RPMI8226 (cell line): Measurements from ENCODE around the gene MAP1LC3B2.

Source experiments
- DNase-seq: peaks from one replicate; pipeline ENCODE4 v3.0.0-alpha.2; 2015

MAP1LC3B2 gene

DNA sequence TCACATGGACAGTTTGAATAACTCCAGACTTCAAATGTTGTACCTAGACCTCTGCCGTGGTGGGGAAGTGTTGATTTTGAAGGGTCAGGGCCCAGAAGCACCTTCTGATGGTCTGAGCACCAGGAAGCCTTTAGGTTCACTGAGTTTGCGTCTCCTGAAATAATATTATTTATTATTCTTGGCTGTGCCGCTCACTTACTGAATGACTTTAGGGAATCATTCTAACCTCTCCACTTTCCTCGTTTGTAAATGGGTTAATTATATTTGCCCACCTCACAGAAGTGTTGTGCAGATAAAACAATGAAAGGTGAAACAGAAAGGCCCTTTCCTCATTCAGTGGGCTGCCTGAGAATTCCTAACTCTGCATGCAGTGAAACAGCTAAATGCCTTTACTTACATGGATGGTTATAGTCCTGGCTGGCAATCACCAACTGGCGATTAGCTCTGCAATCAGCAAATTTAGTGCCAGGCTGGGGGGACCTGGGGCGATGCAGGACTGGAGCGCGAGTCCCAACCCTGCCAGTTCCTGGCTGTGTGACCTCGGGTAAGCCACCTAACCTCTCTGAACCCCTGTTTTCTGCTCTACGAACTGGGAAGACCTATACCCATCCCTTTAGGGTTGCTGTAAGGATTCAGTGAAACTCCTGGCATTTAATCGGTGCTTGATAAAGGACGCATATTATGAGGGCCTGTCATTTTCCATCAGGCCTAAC lies 57.5 kb downstream of the MAP1LC3B2 start:
- DNase-seq, result no peak

DNA sequence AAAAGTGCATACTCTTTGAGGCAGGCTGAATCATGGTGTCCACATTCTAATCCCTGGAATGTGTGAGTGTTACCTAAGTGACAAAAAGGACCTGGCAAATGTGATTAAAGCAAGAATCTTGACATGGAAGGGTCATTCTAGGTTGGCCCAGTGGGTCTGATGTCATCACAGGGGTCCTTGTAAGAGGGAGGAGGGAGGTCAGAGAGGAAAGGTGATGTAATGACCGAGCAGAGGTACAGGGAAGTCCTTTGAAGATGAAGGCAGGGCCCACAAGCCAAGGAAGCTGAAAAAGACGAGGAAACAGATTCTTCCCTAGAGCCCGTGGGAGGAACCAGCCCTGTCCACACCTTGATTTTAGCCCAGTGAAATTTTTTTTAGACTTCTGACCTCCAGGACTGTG lies 60.1 kb downstream of the MAP1LC3B2 start:
- no peak for DNase-seq

DNA sequence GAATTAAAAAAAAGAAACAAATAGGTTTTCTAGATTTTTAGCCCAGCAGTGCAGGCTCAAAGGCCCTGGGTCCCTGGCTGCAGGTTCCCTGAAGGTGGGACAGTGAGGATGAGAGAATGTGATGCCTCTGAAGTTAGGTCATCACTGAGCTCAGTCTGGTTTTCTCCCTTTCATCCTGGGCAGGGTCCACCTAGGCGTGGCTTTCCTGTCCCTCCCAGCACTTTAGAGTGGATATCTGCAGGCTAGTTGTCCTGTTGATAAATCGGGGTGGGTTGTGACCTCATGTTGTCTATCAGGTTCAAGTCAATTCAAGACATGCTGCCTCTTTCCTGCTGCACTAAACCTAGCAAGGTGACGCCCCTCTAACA lies 60.9 kb downstream of the MAP1LC3B2 start:
- DNase-seq, result no peak

DNA sequence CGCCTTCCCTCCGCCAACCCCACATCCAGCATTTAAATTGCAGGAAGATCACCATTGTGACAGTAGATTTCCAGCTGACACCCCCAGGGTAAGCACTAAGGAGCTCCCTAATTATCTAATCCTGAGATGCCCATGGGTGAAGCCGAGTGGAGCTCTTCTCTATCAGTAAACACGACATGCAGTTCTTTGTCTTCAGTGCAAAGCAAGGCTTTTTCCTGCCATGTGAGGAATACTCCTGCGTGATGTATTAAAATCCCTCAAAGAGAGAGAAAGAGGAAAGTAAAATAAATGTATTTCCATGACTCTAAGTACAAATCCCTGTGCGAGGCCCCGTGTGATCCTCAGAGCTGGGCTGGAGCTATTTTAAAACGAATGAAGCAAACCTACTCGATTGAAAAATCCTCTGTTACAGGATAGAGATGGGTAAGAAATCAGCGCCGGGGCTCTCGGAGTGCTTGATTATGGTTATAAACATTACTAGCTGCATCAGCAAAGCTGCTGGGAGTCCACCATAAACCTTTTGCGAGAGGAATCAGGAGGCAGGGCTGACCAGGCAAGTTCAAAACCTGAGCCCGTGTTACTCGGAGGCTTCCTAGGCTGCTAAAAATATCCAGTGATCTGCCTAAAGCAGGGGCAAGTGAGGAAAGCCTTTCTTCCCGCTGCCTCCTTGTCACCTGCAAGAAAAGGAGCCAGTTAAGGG lies 61.5 kb downstream of the MAP1LC3B2 start:
- DNase-seq, result peak; percentile 12

DNA sequence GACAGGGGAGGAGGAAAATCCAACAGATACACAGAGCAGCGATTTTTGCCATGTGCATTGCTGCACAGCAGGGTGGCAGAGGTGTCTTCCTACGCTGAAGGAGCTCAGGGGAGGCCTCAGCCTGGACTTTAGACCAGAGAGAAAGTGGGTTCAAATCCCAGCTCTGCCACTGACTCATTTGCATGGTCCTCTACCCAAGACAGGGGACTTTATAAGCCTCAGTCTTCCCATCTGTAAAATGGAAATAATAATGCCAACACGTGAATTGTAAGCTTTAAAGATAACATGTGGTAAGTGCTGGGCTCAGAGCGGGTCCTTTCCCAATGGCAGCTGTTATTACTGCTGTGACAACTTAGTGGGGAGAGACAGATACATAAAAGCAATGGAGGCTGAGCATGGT lies 62.0 kb downstream of the MAP1LC3B2 start:
- DNase-seq, result no peak

DNA sequence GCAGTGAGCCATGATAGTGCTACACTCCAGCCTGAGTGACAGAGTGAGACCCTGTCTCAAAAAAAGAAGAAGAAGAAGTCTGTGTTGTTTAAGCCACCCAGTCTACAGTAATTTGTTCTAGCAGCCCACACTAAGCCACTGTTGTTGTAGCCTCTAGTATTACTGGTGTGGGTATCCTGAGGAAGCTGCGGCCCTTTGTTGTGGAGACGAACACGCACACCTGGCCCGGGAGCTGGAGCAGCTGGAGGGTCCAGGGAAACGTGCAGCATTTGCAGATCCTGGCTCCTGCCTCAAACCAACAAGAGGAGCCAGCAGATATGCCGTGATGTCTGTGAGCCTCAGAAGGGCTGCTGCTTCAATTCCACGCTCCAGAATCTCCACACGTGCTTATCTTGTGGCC lies 65.3 kb downstream of the MAP1LC3B2 start:
- DNase-seq, result no peak

DNA sequence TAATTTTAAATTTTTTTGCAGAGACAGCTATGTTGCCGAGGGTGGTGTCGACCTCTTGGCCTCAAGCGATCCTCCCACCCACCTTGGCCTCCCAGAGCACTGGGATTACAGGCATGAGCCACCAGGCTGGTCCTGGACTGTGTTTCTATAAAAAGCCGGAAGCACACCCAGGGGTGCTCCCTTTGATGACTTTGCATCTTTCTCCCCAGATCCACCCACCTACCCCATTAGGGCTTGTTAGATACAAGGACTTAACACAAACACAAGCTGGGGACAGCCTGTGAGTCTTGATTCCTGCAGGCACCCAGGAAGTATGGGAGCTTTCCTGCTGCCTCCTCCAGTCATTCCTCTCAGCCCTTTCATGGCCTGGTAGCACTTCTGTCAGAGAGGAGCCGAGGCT lies 67.0 kb downstream of the MAP1LC3B2 start:
- no peak for DNase-seq
